Activated CD4-positive, alpha-beta T cell treated with anti-CD3 and anti-CD28 coated beads, Interleukin-2, amount 10 ng/mL, durations not matched to agents 24 days and 14 days (primary cell): ENCODE results near the gene TADA2B. TPM values are rescaled to one million over a fixed set of nuclear protein-coding genes. Genes with fewer than 3 reads are reported as not detected.

ENCODE experiments used
- DNase-seq: peaks from one replicate; pipeline ENCODE4 v3.0.0; 2022
- H3K27ac Mint-ChIP-seq: one replicate; pipeline ENCODE4 v1.8.0; 2022; ENCODE audit warnings: mild to moderate bottlenecking, mixed read lengths
- H3K27me3 Mint-ChIP-seq: one replicate; pipeline ENCODE4 v1.8.0; 2022; ENCODE audit warnings: mixed read lengths
- H3K36me3 Mint-ChIP-seq: one replicate; pipeline ENCODE4 v1.8.0; 2022; ENCODE audit warnings: low read depth, mild to moderate bottlenecking, mixed read lengths
- H3K4me1 Mint-ChIP-seq: one replicate; pipeline ENCODE4 v1.8.0; 2021; ENCODE audit warnings: mixed read lengths
- H3K4me3 Mint-ChIP-seq: one replicate; pipeline ENCODE4 v1.8.0; 2022; ENCODE audit warnings: mild to moderate bottlenecking, moderate library complexity, mixed read lengths
- H3K9me3 Mint-ChIP-seq: one replicate; pipeline ENCODE4 v1.8.0; 2021; ENCODE audit warnings: mixed read lengths
- intact Hi-C: fragments of 100-400 bp; cut with micrococcal nuclease; formaldehyde crosslinking; loops from one replicate; pipeline ENCODE4 v1.15.1; 2023
- total RNA-seq: library from RNA; stranded (reverse); gene quantifications from 2 replicates; pipeline ENCODE4 v1.2.3, GENCODE V29; 2022

TADA2B gene
- total RNA-seq, 1 donor from 2014 or later: 12.9 TPM

DNA sequence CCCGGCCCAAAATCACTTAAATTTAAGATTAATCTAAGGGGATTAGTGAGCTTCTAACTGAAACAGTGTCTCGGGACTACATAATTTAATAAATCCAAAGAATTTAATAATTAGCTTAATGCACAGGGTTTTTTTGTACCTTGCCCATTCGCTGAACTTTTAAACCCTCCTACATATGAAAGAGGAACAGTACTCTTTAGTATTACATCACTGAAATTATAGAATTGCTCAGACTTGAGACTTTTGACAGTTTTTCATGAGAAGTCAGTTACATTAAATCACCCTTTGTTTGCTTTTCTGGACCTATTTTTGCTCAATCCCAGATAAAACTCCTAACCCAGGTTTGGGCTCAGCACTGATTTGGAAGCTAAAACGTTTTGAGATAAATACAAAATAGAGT is 2.4 kb upstream of the TADA2B start:
- DNase-seq: no peak
- Mint-ChIP-seq H3K4me3 (no peak overlapping the region), H3K27ac (no peak overlapping the region), H3K27me3 (peaks cover 12% of the 10 kb centered on the region), H3K4me1 (peaks cover 29% of the 10 kb centered on the region), H3K36me3 (peaks cover 7% of the 10 kb centered on the region), H3K9me3 (no peaks in the 10 kb centered on the region)
- intact Hi-C loops: loop anchor here (5.0 kb wide), 1 partner anchor 143 kb away; no protein-coding TSS in a partner anchor

DNA sequence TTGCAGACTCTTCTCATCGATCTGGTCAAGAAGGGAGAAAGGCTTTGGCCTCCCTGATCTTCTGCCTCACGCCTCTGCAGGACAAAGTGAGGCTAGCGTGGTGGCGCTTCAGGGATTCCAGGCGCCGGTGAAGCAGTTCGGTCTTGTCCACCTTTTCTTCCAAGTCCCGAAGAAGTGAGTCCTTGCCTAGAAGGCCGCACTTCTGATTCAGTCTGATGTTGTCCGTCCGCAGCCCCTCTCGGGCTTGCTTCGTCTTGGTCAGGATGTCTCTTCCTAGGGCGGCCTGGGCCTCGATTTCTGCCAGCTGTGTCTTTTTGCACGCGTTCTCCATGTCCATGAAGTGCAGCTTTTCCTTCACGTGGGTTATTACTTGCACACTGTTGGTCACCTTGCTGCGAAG is 1.9 kb upstream of the TADA2B start:
- H3K4me1 Mint-ChIP-seq: peaks cover 30% of the 10 kb centered on the region
- H3K4me3 Mint-ChIP-seq: no peak overlapping the region
- no peaks in the 10 kb centered on the region for H3K9me3 Mint-ChIP-seq
- intact Hi-C loops: loop anchor here (5.0 kb wide), 1 partner anchor 144 kb away; no protein-coding TSS in a partner anchor
- no peak for DNase-seq
- peaks cover 7% of the 10 kb centered on the region for H3K36me3 Mint-ChIP-seq
- H3K27ac Mint-ChIP-seq: no peak overlapping the region
- H3K27me3 Mint-ChIP-seq: peaks cover 12% of the 10 kb centered on the region

DNA sequence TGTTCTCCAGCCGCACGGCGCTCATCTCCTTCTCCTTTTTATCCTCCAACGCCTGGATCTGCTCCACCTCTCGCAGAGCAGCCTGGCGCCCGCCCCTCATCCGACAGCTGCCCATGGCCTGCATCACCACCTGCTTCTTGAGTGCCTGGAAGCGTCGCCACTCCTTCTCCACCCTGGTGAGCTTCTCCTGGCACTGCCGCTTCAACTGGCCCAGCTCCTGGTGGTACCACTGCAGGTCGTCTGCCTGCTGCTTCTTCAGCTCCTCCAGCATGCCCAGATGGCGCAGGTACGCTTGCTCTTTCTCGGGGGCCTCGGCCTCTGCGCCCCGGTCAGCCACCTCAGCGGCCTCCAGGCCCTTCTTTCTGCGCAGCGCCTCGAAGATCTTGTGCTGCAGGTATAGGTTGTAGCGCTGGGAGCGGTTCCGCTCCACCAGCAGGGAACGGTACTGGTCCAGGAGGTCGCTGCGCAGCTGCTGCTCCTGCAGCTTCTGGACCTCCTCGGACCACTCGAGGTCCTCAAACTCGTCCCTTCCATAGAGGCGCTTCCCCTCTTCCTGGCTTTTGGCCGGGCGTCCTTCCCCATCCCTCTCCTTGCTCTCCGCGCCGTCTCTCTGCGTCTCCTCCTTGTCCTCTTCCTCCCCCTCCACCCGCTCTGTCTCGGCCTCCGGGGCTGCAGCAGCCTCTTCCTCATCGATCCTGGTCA is 1.2 kb upstream of the TADA2B start:
- peaks cover 37% of the 10 kb centered on the region for H3K4me1 Mint-ChIP-seq
- peak overlapping the region; percentile 58 for H3K27ac Mint-ChIP-seq

DNA sequence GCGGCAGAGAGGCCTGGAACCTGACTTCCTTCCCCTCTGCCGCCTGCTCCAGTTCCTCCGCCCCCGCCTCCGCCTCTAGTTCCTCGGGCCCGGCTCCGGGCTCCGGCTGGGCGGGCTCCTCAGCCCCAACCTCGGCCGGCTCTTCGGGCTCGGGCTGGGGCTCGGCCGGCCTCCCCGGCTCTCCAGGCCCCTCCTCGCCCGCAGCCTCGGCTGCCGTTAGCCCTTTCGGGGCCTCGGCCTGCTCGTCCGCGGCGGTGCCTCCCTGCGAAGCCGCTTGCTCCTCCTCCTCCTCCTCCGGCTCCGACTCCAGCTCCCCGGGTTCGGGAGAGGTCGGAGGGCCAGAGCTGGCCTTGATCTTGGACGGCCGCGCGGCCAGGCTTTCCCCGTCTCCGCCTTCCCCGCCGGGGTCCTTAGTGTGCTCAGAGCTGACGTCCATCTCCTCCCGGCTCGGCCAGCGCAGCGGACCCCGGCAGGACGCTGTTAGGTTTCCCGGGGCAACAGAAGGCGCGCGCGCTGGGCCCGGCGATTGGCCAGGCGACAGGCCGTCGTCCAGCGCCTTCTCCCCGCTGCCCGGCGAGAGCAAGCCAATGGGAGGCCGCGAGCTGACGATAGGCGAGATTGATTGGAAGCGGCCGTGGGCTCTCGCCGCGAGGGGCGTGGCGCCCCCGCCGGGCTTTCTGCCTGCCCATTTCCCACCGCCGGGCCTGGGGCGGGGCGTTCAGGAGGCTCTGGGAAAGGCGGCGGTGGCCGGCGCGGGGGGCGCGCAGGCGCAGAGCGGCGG is 479 bp upstream of the TADA2B start:
- H3K9me3 Mint-ChIP-seq: no peaks in the 10 kb centered on the region
- peak; percentile 99 for DNase-seq
- peaks cover 12% of the 10 kb centered on the region for H3K27me3 Mint-ChIP-seq
- intact Hi-C loops: loop anchor here (1.0 to 5.0 kb wide), 4 partner anchors 26 to 145 kb away; partner anchors contain the start of gene GRPEL1
- peaks cover 7% of the 10 kb centered on the region for H3K36me3 Mint-ChIP-seq
- H3K27ac Mint-ChIP-seq: peak overlapping the region; percentile 89
- H3K4me1 Mint-ChIP-seq: peaks cover 41% of the 10 kb centered on the region
- H3K4me3 Mint-ChIP-seq: peak overlapping the region; percentile 97

More for the DNA sequence above, 1.2 kb upstream of the TADA2B start:
- Mint-ChIP-seq H3K27me3 (peaks cover 12% of the 10 kb centered on the region), H3K4me3 (peak overlapping the region; percentile 97), H3K36me3 (peaks cover 7% of the 10 kb centered on the region), H3K9me3 (no peaks in the 10 kb centered on the region)
- peak; percentile 67 for DNase-seq
- intact Hi-C loops: loop anchor here (2.0 to 5.0 kb wide), 2 partner anchors 61 to 145 kb away; no protein-coding TSS in a partner anchor

DNA sequence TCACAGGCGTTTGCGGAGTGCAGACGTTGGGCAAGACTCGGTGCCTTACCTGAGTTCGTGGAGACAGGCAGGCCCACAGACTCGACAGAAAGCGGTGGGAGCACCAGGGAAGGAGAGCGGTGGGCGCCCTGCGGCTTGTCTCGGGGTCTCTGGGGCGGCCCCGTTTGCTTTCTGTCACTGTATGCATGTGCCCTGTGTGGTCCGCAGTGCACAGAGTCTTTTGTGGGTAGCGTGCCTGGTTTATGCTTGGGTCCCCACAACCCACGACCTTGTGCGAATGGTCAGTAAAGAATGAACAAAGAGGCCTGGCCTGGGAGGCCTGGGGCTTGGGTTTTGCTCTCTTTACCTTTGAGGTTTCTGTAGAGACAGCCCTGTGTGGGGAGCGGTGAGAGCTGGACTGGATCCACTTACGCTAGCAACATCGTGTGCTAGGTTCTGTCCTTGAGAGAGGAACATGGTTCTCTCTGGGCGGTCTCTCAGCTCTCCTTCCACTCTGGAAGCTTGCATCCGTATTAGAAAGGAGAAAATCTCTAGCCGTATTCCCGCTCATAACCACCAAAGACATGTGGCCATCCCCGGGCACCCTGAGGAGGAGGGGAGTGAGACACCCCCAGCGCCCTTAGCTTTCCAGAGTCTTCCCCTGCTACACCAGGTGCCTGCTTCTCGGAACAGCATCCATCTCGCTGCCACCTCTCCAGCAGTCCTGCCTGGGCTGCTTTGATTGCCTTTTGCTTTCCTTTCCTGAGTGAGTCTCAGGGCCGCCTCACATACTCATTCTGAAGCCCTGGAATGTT is 1.2 kb downstream of the TADA2B start:
- H3K27me3 Mint-ChIP-seq: peaks cover 12% of the 10 kb centered on the region
- peaks cover 11% of the 10 kb centered on the region for H3K36me3 Mint-ChIP-seq
- H3K4me3 Mint-ChIP-seq: peak overlapping the region; percentile 91
- H3K4me1 Mint-ChIP-seq: peaks cover 44% of the 10 kb centered on the region
- no peaks in the 10 kb centered on the region for H3K9me3 Mint-ChIP-seq
- intact Hi-C loops: loop anchor here (5.0 kb wide), 1 partner anchor 147 kb away; no protein-coding TSS in a partner anchor
- peak overlapping the region; percentile 69 for H3K27ac Mint-ChIP-seq
- no peak for DNase-seq

DNA sequence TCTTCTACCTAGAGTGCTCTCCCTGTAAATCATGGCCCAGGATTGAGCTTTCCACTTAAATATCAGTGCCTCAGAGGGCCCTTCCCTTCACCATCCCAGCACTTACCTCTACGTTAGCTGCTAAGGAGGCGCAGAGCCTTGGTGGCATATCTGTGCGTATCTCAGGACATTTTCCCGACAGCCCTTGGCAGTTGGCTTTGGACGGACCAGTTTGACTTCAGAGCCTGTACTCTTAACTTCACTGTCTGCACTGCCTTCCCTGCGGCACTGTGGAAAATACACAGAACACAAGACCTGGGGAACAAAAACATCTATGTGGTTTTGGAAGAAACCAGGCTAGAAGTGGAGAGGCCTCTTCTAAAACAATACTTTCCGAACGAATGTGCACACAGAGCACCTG is 2.4 kb downstream of the TADA2B start:
- Mint-ChIP-seq H3K36me3 (peaks cover 11% of the 10 kb centered on the region), H3K9me3 (no peaks in the 10 kb centered on the region), H3K4me3 (peak overlapping the region; percentile 91), H3K27ac (peak overlapping the region; percentile 65), H3K27me3 (peaks cover 12% of the 10 kb centered on the region), H3K4me1 (peaks cover 44% of the 10 kb centered on the region)
- intact Hi-C loops: no loop called here
- no peak for DNase-seq

DNA sequence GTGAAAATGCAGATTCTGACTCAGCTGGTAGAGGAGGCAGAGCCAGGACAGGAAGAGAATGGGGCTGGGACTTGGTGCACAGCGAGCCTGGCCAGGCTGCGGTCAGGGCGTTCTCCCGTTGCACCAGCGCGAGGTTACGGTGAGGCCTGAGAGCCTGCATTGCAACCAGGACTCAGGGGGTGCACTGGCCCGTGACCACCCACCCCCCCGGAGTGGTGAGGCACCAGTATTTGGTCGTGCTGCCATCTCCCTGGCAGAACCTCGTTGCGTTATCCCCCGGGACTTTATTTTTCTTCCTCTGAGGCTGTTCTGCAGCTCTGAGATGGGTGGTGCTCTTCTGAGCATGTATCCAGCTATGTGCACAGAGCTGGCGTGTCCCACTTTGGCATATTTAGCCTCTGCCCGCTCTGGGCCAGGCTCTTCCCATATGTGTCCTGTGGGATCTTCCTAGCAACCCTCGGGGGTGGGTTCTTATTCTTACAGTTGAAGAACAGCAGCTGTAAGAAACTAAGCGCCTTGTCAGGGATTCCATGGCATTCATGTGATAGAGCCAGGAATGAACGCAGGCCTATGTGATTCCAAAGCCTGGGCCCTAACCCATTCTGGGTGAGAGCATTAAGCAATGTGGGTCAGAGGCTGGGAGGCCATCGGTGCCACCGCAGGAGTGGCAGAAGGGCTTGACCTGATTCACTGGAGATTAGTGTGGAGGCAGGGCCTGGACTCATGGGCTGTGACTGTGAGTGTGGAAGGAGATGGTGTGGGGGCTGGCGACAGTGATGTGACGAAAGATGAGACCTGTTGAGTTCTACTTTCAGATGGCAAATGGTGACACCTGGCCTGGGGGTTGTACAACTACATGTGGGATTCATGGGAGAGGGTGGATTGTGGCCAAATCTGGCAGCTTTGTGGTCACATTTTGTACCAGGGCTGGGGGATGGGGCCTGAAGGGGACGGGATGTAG is 3.1 kb downstream of the TADA2B start:
- intact Hi-C loops: no loop called here
- peaks cover 11% of the 10 kb centered on the region for H3K36me3 Mint-ChIP-seq
- DNase-seq: no peak
- peaks cover 44% of the 10 kb centered on the region for H3K4me1 Mint-ChIP-seq
- no peaks in the 10 kb centered on the region for H3K9me3 Mint-ChIP-seq
- H3K4me3 Mint-ChIP-seq: no peak overlapping the region
- peaks cover 12% of the 10 kb centered on the region for H3K27me3 Mint-ChIP-seq
- H3K27ac Mint-ChIP-seq: peak overlapping the region; percentile 59

DNA sequence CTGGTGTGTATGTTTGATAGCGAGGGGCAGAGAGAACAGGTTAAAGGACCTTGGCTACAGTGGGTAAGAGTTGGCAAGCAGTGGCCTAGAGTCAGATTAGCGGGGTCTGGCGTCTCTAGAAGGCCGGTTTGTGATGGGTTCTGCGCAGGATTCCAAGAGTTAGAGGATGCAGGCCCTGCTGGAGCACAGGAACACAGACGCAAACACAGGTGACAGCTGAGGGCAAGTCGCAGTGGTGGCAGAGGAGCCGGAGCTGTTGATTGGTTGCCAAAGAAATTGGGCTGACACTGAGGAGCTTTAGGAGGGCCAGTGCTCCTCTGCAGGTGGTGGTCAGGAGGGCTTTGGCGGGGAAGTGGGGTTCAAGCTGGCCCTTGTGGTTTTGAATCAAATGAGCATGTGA is 3.8 kb downstream of the TADA2B start:
- Mint-ChIP-seq H3K4me1 (peaks cover 40% of the 10 kb centered on the region), H3K27me3 (peaks cover 5% of the 10 kb centered on the region), H3K36me3 (peaks cover 11% of the 10 kb centered on the region), H3K27ac (no peak overlapping the region), H3K4me3 (no peak overlapping the region), H3K9me3 (no peaks in the 10 kb centered on the region)
- intact Hi-C loops: no loop called here
- DNase-seq: no peak

DNA sequence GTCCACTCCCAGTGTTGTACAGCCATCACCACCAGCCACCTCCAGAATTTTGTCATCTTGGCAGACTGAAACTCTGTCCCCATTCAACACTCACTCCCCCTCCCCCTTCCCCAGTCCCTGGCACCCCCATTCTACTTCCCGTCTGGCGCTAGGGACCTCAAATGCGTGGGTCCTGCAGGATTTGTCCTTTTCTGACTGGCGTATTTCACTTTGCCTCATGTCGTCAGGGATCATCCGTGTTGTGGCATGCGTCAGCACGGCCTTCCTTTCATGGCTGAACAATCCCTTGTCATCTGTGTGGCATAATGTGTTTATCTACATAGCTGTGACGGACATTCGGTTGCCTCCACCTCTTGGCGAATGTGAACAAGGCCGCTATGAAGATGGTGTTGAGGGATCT is 5.5 kb downstream of the TADA2B start:
- intact Hi-C loops: no loop called here
- Mint-ChIP-seq H3K36me3 (peaks cover 12% of the 10 kb centered on the region), H3K27me3 (no peaks in the 10 kb centered on the region), H3K4me1 (peaks cover 41% of the 10 kb centered on the region), H3K4me3 (no peak overlapping the region), H3K9me3 (no peaks in the 10 kb centered on the region), H3K27ac (no peak overlapping the region)
- DNase-seq: no peak

DNA sequence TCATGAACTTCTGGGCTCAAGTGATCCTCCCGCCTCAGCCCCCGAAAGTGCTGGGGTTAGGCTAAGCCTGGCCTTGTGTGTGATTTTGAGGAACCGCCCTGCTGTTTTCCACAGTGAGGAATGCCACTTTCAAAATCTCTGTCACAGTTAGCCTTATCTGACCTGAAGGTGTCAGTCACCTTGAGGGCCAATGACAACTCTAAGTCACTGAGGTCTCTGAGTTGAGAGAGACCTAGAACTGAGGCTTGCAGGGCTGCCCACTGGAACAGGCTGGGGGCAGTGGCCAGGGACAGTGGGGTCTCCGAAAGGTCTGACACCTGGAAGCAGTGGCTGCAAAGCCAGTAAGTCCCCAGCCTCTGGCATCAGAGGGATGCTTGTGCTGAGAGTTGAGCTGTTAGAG is 6.1 kb downstream of the TADA2B start:
- peak overlapping the region; percentile 20 for H3K27ac Mint-ChIP-seq
- H3K4me3 Mint-ChIP-seq: no peak overlapping the region
- peaks cover 19% of the 10 kb centered on the region for H3K36me3 Mint-ChIP-seq
- H3K27me3 Mint-ChIP-seq: no peaks in the 10 kb centered on the region
- H3K9me3 Mint-ChIP-seq: no peaks in the 10 kb centered on the region
- no peak for DNase-seq
- peaks cover 38% of the 10 kb centered on the region for H3K4me1 Mint-ChIP-seq
- intact Hi-C loops: no loop called here

DNA sequence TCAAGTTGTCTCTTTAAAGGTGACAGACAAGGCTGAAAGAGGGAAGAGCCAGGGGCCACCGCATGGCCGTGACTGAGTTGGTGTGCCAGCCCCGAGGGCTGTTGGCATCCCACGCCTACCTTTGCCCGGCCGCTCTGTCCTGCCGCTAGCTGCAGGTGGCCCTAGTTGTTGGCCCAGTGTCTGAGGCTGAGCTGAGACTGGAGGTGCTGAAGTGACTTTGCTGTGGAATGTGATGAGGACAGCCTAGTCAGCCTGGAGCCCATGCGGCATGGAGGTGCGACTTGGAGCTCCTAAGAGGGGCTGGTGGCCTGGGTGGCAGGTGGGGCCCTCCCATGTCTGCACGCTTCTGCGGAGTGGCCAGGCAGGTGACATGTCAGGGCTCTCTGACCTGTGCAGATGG is 6.6 kb downstream of the TADA2B start:
- Mint-ChIP-seq H3K9me3 (no peaks in the 10 kb centered on the region), H3K27ac (peak overlapping the region; percentile 20), H3K36me3 (peaks cover 22% of the 10 kb centered on the region), H3K4me3 (no peak overlapping the region), H3K4me1 (peaks cover 34% of the 10 kb centered on the region), H3K27me3 (no peaks in the 10 kb centered on the region)
- no peak for DNase-seq
- intact Hi-C loops: no loop called here

DNA sequence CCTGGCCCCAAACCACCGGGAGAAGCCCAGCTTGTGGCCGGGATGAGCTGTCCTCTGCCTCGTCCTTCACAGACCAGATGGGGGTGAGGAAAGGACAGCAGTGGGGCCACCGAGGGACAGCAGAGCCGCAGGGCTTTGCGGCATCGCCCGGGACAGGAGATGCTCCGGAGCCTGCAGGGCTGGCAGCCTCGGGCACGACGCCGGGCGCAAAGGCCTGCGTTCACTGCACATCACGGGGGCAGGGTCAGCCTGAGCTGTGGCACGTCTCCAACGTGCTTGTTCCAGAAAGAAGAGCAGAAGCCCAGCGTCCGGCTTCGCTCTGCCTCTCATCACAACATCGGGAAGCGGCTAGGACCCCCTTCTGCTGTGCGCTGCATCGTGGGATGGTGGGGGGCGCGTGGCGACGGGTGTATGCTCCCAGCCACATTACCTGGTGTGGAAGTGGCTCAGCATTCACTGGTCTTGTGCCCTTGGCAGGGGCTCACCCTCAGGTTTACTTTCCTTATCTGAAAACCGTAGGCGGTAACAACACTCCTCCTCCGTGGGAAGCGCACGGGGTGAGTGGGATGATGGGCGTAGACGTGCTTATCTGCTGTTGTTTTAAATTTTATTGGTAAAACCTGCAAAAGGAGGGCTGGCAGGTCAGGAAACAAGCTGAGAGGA is 7.4 kb downstream of the TADA2B start:
- no peaks in the 10 kb centered on the region for H3K27me3 Mint-ChIP-seq
- no peak overlapping the region for H3K4me3 Mint-ChIP-seq
- no peak for DNase-seq
- peaks cover 16% of the 10 kb centered on the region for H3K36me3 Mint-ChIP-seq
- H3K4me1 Mint-ChIP-seq: peaks cover 25% of the 10 kb centered on the region
- no peak overlapping the region for H3K27ac Mint-ChIP-seq
- no peaks in the 10 kb centered on the region for H3K9me3 Mint-ChIP-seq
- intact Hi-C loops: no loop called here
